ENCODE data around the gene POU2F3.
"Not testable (repeated sequence)": the region's sequence is repeated elsewhere in the genome, so short reads cannot be mapped to it uniquely, and the experiment has no call there.

Gene POU2F3

GRCh38 chr11:120241277-120241676 is 1.3 kb downstream of the POU2F3 start:
- TF ChIP-seq CTCF (IDR thresholded peaks at IDR 0.05; ENCODE audit: insufficient read depth, low read depth, low read length, missing control alignments) = no peak
- H3K4me3 ChIP-seq (ENCODE audit: low read depth, low read length) = no peak overlapping the region
- no peak for DNase-seq (ENCODE audit: low read depth)

GRCh38 chr11:120243221-120243620 is 3.3 kb downstream of the POU2F3 start:
- no peak for DNase-seq (ENCODE audit: low read depth)
- TF ChIP-seq CTCF (IDR thresholded peaks at IDR 0.05; ENCODE audit: insufficient read depth, low read depth, low read length, missing control alignments) = no peak
- no peak overlapping the region for H3K4me3 ChIP-seq (ENCODE audit: low read depth, low read length)

GRCh38 chr11:120244476-120245365 is 4.8 kb downstream of the POU2F3 start:
- DNase-seq (ENCODE audit: low read depth) = peak; percentile 18
- H3K4me3 ChIP-seq (ENCODE audit: low read depth, low read length) = no peak overlapping the region
- no peak for TF ChIP-seq CTCF (IDR thresholded peaks at IDR 0.05; ENCODE audit: insufficient read depth, low read depth, low read length, missing control alignments)

- no peak overlapping the region for H3K4me3 ChIP-seq (ENCODE audit: low read depth, low read length)
- TF ChIP-seq CTCF (IDR thresholded peaks at IDR 0.05; ENCODE audit: insufficient read depth, low read depth, low read length, missing control alignments) = no peak
- DNase-seq (ENCODE audit: low read depth) = no peak
These were observed 5.5 kb downstream of the POU2F3 start for GRCh38 chr11:120245434-120245833.

GRCh38 chr11:120248551-120249278 is 8.8 kb downstream of the POU2F3 start:
- H3K4me3 ChIP-seq (ENCODE audit: low read depth, low read length) = no peak overlapping the region
- DNase-seq (ENCODE audit: low read depth) = peak; percentile 75
- no peak for TF ChIP-seq CTCF (IDR thresholded peaks at IDR 0.05; ENCODE audit: insufficient read depth, low read depth, low read length, missing control alignments)

- peak; percentile 59 for DNase-seq (ENCODE audit: low read depth)
- no peak overlapping the region for H3K4me3 ChIP-seq (ENCODE audit: low read depth, low read length)
- no peak for TF ChIP-seq CTCF (IDR thresholded peaks at IDR 0.05; ENCODE audit: insufficient read depth, low read depth, low read length, missing control alignments)
These were observed 9.6 kb downstream of the POU2F3 start for GRCh38 chr11:120249279-120250262.

GRCh38 chr11:120253377-120253776 is 13.4 kb downstream of the POU2F3 start:
- DNase-seq (ENCODE audit: low read depth); H3K4me3 ChIP-seq (ENCODE audit: low read depth, low read length): not testable (repeated sequence)
